ENCODE measurements around the gene TMEM120A.

DNA sequence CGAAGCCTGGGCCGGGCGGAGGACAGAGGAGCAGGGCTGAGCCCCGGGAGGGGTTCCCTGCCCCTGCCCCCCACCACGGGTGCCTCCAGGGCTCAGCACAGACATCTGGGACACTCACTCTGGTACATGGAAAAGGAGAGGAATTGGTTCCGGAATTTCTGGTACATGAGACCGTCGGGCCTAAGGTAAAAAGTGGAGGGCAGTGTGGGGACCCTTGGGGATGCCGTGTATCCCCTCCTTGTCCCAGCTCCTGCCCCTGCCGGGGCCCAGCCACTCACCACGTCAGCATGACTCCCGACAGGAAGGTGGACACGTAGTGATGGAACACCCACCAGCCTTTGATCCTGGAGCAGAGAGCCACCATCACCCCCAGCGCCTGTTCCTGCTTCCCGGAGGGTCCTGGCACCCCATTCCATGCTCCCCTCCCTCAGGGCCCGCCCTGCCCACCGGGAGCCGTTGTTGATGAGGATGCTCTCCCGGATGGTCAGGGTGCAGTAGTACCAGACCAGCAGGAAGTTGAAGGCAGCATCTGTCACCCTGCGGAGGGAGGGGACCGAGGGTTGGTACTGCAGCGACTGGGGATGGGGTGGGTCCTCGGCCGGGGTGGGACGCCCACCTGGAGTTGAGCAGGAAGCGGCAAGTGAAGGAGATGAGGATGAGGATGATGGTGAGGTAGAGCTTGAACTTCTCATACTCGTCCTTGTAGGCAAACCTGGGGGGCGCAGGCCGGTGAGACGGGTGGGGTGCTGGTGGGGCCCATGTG is 6.4 kb downstream of the TMEM120A start:
- TF ChIP-seq, protein P1, sequence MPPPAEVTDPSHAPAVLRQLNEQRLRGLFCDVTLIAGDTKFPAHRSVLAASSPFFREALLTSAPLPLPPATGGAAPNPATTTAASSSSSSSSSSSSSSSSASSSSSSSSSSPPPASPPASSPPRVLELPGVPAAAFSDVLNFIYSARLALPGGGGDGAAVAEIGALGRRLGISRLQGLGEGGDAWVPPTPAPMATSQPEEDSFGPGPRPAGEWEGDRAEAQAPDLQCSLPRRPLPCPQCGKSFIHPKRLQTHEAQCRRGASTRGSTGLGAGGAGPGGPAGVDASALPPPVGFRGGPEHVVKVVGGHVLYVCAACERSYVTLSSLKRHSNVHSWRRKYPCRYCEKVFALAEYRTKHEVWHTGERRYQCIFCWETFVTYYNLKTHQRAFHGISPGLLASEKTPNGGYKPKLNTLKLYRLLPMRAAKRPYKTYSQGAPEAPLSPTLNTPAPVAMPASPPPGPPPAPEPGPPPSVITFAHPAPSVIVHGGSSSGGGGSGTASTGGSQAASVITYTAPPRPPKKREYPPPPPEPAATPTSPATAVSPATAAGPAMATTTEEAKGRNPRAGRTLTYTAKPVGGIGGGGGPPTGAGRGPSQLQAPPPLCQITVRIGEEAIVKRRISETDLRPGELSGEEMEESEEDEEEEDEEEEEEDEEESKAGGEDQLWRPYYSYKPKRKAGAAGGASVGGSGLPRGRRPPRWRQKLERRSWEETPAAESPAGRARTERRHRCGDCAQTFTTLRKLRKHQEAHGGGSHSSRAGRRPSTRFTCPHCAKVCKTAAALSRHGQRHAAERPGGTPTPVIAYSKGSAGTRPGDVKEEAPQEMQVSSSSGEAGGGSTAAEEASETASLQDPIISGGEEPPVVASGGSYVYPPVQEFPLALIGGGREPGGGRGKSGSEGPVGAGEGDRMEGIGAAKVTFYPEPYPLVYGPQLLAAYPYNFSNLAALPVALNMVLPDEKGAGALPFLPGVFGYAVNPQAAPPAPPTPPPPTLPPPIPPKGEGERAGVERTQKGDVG (CRISPR knock-in tag; IDR thresholded peaks at IDR 0.05), result no peak
- TF ChIP-seq, protein P2, sequence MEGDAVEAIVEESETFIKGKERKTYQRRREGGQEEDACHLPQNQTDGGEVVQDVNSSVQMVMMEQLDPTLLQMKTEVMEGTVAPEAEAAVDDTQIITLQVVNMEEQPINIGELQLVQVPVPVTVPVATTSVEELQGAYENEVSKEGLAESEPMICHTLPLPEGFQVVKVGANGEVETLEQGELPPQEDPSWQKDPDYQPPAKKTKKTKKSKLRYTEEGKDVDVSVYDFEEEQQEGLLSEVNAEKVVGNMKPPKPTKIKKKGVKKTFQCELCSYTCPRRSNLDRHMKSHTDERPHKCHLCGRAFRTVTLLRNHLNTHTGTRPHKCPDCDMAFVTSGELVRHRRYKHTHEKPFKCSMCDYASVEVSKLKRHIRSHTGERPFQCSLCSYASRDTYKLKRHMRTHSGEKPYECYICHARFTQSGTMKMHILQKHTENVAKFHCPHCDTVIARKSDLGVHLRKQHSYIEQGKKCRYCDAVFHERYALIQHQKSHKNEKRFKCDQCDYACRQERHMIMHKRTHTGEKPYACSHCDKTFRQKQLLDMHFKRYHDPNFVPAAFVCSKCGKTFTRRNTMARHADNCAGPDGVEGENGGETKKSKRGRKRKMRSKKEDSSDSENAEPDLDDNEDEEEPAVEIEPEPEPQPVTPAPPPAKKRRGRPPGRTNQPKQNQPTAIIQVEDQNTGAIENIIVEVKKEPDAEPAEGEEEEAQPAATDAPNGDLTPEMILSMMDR (IDR thresholded peaks at IDR 0.05 in 2 of 3, conservative IDR thresholded peaks at IDR 0.05 in 1 of 3; ENCODE audit: control insufficient read depth in 2 of 3, extremely low read depth in 1 of 3, insufficient read depth in 1 of 3, low read depth in 3 of 3, low read length in 3 of 3), result no peak
- TF ChIP-seq, protein P3, sequence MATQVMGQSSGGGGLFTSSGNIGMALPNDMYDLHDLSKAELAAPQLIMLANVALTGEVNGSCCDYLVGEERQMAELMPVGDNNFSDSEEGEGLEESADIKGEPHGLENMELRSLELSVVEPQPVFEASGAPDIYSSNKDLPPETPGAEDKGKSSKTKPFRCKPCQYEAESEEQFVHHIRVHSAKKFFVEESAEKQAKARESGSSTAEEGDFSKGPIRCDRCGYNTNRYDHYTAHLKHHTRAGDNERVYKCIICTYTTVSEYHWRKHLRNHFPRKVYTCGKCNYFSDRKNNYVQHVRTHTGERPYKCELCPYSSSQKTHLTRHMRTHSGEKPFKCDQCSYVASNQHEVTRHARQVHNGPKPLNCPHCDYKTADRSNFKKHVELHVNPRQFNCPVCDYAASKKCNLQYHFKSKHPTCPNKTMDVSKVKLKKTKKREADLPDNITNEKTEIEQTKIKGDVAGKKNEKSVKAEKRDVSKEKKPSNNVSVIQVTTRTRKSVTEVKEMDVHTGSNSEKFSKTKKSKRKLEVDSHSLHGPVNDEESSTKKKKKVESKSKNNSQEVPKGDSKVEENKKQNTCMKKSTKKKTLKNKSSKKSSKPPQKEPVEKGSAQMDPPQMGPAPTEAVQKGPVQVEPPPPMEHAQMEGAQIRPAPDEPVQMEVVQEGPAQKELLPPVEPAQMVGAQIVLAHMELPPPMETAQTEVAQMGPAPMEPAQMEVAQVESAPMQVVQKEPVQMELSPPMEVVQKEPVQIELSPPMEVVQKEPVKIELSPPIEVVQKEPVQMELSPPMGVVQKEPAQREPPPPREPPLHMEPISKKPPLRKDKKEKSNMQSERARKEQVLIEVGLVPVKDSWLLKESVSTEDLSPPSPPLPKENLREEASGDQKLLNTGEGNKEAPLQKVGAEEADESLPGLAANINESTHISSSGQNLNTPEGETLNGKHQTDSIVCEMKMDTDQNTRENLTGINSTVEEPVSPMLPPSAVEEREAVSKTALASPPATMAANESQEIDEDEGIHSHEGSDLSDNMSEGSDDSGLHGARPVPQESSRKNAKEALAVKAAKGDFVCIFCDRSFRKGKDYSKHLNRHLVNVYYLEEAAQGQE (IDR thresholded peaks at IDR 0.05; ENCODE audit: low read depth, low read length), result no peak
- TF ChIP-seq GABPA (IDR thresholded peaks at IDR 0.05; ENCODE audit: low read depth), result no peak
- no peak for TF ChIP-seq JUNB (IDR thresholded peaks at IDR 0.05)
- no peak for TF ChIP-seq EP300 (IDR thresholded peaks at IDR 0.05; ENCODE audit: borderline replicate concordance in 1 of 2, control insufficient read depth in 1 of 2, low read depth in 2 of 2, low read length in 2 of 2)
- TF ChIP-seq, protein P4, sequence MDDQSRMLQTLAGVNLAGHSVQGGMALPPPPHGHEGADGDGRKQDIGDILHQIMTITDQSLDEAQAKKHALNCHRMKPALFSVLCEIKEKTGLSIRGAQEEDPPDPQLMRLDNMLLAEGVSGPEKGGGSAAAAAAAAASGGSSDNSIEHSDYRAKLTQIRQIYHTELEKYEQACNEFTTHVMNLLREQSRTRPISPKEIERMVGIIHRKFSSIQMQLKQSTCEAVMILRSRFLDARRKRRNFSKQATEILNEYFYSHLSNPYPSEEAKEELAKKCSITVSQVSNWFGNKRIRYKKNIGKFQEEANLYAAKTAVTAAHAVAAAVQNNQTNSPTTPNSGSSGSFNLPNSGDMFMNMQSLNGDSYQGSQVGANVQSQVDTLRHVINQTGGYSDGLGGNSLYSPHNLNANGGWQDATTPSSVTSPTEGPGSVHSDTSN (IDR thresholded peaks at IDR 0.05; ENCODE audit: insufficient replicate concordance, low read depth, low read length), result no peak
- TF ChIP-seq, protein P5, sequence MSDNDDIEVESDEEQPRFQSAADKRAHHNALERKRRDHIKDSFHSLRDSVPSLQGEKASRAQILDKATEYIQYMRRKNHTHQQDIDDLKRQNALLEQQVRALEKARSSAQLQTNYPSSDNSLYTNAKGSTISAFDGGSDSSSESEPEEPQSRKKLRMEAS (IDR thresholded peaks at IDR 0.05; ENCODE audit: low read depth, low read length), result no peak
- no peak for TF ChIP-seq NFYB (IDR thresholded peaks at IDR 0.05; ENCODE audit: insufficient read depth, low read depth, low read length)

All from GM12878 (cell line).